Measurements from ENCODE around the gene GPC4.
"Not testable (repeated sequence)": the region's sequence is repeated elsewhere in the genome, so short reads cannot be mapped to it uniquely, and the experiment has no call there.

DNA sequence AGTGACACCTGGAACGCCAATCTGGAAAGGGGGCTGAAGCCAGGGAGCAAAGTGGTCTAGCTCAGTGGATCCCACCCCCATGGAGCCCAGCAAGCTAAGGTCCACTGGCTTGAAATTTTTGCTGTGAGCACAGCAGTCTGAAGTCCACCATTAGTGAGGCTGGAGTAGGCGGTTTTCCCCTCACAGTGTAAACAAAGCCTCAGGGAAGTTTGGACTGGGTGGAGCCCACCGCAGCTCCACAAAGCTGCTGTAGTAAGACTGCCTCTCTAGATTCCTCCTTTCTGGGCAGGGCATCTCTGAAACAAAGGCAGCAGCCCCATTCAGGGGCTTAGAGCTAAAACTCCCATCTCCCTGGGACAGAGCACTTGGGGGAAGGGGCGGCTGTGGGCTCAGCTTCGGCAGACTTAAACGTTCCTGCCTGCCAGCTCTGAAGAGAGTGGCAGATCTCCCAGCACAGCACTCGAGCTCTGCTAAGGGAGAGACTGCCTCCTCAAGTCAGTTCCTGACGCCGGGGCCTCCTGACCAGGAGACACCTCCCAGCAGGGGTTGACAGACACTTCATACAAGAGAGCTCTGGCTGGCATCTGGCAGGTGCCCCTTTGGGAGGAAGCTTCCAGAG, 136.1 kb downstream of the GPC4 start:
- TF ChIP-seq POLR2A (IDR thresholded peaks at IDR 0.05), result not testable (repeated sequence)
- TF ChIP-seq, protein P1, sequence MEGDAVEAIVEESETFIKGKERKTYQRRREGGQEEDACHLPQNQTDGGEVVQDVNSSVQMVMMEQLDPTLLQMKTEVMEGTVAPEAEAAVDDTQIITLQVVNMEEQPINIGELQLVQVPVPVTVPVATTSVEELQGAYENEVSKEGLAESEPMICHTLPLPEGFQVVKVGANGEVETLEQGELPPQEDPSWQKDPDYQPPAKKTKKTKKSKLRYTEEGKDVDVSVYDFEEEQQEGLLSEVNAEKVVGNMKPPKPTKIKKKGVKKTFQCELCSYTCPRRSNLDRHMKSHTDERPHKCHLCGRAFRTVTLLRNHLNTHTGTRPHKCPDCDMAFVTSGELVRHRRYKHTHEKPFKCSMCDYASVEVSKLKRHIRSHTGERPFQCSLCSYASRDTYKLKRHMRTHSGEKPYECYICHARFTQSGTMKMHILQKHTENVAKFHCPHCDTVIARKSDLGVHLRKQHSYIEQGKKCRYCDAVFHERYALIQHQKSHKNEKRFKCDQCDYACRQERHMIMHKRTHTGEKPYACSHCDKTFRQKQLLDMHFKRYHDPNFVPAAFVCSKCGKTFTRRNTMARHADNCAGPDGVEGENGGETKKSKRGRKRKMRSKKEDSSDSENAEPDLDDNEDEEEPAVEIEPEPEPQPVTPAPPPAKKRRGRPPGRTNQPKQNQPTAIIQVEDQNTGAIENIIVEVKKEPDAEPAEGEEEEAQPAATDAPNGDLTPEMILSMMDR (IDR thresholded peaks at IDR 0.05), result not testable (repeated sequence)

All from thyroid gland (tissue), 4 donors.